HepG2 (cell line): Measurements from ENCODE around the gene CAMK2A. TPM values are rescaled to one million over a fixed set of nuclear protein-coding genes. Genes with fewer than 3 reads are reported as not detected.

Experiments used
- ATAC-seq: fragments of 200-7000 bp; cut with Tn5 transposase; 3 replicates; pipeline ENCODE4 v1.9.1; 2020; ENCODE audit warnings: mild to moderate bottlenecking, moderate library complexity
- BruUV-seq: library from RNA; stranded (reverse); fragments of 400-500 nt; replicated peaks from 2 replicates; lab custom pipeline; 2021; lab: Mats Ljungman, UMichigan
- CTCF ChIA-PET: fragments of 300-600 bp; formaldehyde crosslinking; extraction: SDS; loops from one replicate; lab custom pipeline; 2021; ENCODE audit warnings: low total read pairs, inconsistent platforms, low intra/inter-chr PET ratio; lab: Yijun Ruan, JAX
- POLR2A ChIA-PET: fragments of 350-600 bp; sonication (Branson Sonifier 250); formaldehyde crosslinking; loops from one replicate; lab custom pipeline; 2020; ENCODE audit warnings: antibody characterized with exemption, inconsistent platforms; lab: Yijun Ruan, JAX
- DNase-seq: peaks from one replicate; pipeline ENCODE4 v3.0.0-alpha.2; 2015; ENCODE audit warnings: low spot score
- FAIRE-seq: peaks from 3 replicates; lab custom pipeline; 2011; peaks lifted over from hg19 to GRCh38; lab: Jason Lieb, UNC
- H2AFZ ChIP-seq: one replicate; pipeline ENCODE4 v1.6.1; 2011; ENCODE audit warnings: low read length, inconsistent platforms
- H3K27ac ChIP-seq: fragments of 300-600 bp; 3 replicates; pipeline ENCODE4 v1.8.0; 2011; ENCODE audit warnings: mixed run types, mild to moderate bottlenecking, mixed read lengths, low read length, inconsistent platforms; ENCODE audit not compliant: insufficient read depth; ENCODE audit errors: extremely low read length
- H3K27me3 ChIP-seq, 2 experiments: fragments of 200-600 bp in 1 of 2; 2 replicates in 1 of 2; 3 replicates in 1 of 2; pipeline versions ENCODE4 v1.6.0 to v1.8.0; 2011; ENCODE audit warnings: low read length in 2 of 2, mild to moderate bottlenecking in 2 of 2, moderate library complexity in 2 of 2, inconsistent platforms in 1 of 2; ENCODE audit not compliant: insufficient read depth in 2 of 2, control insufficient read depth in 1 of 2
- H3K36me3 ChIP-seq, 2 experiments: fragments of 200-600 bp in 1 of 2; replicated peaks in 1 of 2; 2 replicates in 1 of 2; 3 replicates in 1 of 2; pipeline versions ENCODE4 v1.5.1 to v1.8.0; 2011; ENCODE audit warnings: low read length in 2 of 2, inconsistent platforms in 1 of 2; ENCODE audit not compliant: insufficient read depth in 2 of 2, control insufficient read depth in 1 of 2
- H3K4me1 ChIP-seq: 2 replicates; pipeline ENCODE4 v1.5.1; 2012; ENCODE audit warnings: low read length, inconsistent platforms; ENCODE audit not compliant: insufficient read depth
- H3K4me2 ChIP-seq: 2 replicates; pipeline ENCODE4 v1.6.0; 2011; ENCODE audit warnings: low read depth, low read length, inconsistent platforms
- H3K4me3 ChIP-seq, 3 experiments: fragments of 200-600 bp in 1 of 3; sonication (generic), shearing (Covaris generic) in 1 of 3; replicated peaks in 1 of 3; 2 replicates each; pipeline ENCODE4 v1.5.1; 2011 to 2016; ENCODE audit warnings: low read length in 3 of 3, inconsistent platforms in 2 of 3, low read depth in 2 of 3, mild to moderate bottlenecking in 2 of 3, control low read depth in 1 of 3, mixed read lengths in 1 of 3; ENCODE audit not compliant: insufficient read depth in 1 of 3
- H3K79me2 ChIP-seq: one replicate; pipeline ENCODE4 v1.6.1; 2011; ENCODE audit warnings: low read length, inconsistent platforms; ENCODE audit not compliant: insufficient read depth
- H3K9ac ChIP-seq: 2 replicates; pipeline ENCODE4 v1.6.0; 2011; ENCODE audit warnings: mild to moderate bottlenecking, low read depth, low read length, inconsistent platforms; ENCODE audit not compliant: insufficient read depth
- H3K9me3 ChIP-seq: 2 replicates; pipeline ENCODE4 v1.5.1; 2012; ENCODE audit warnings: mild to moderate bottlenecking, low read length
- H4K20me1 ChIP-seq: 2 replicates; pipeline ENCODE4 v1.6.0; 2011; ENCODE audit warnings: inconsistent platforms, mild to moderate bottlenecking, low read length, moderate library complexity; ENCODE audit not compliant: insufficient read depth
- AGO2 ChIP-seq: fragments of 200-400 bp; formaldehyde crosslinking; optimal IDR thresholded peaks from 2 replicates; pipeline ENCODE3; 2017; ENCODE audit warnings: mild to moderate bottlenecking, low read depth, low read length, moderate library complexity
- ARNT2 ChIP-seq: sonication (generic); formaldehyde crosslinking; IDR thresholded peaks from 2 replicates; pipeline ENCODE4 v1.8.0; 2022; ENCODE audit warnings: mild to moderate bottlenecking, low read depth, missing genetic modification reagents, moderate library complexity
- CHCHD3 ChIP-seq: sonication (generic); formaldehyde crosslinking; IDR thresholded peaks from 2 replicates; pipeline ENCODE4 v1.8.0; 2022; ENCODE audit warnings: mild to moderate bottlenecking, missing genetic modification reagents, moderate library complexity
- CREM ChIP-seq, 2 experiments: sonication (generic) in 1 of 2; formaldehyde crosslinking in 1 of 2; IDR thresholded peaks; 2 replicates each; pipeline versions ENCODE4 v1.4.0 to v1.6.1; 2016 to 2020; ENCODE audit warnings: antibody characterized with exemption in 1 of 2, mild to moderate bottlenecking in 1 of 2, missing genetic modification reagents in 1 of 2
- PRMT3 ChIP-seq: sonication (generic); formaldehyde crosslinking; IDR thresholded peaks from 2 replicates; pipeline ENCODE4 v1.8.1; 2022; ENCODE audit warnings: low read depth, mild to moderate bottlenecking, moderate library complexity, missing genetic modification reagents, borderline replicate concordance
- SOX5 ChIP-seq: IDR thresholded peaks from 2 replicates; pipeline ENCODE4 v1.6.1; 2016; ENCODE audit warnings: borderline replicate concordance
- ZNF563 ChIP-seq: sonication (generic); formaldehyde crosslinking; IDR thresholded peaks from 2 replicates; pipeline ENCODE4 v1.8.0; 2022; ENCODE audit warnings: mild to moderate bottlenecking, moderate library complexity, missing genetic modification reagents
- ZNF570 ChIP-seq: sonication (generic); formaldehyde crosslinking; IDR thresholded peaks from 2 replicates; pipeline ENCODE4 v1.4.0; 2020; ENCODE audit warnings: mild to moderate bottlenecking, missing genetic modification reagents, borderline replicate concordance
- ZNF761 ChIP-seq: sonication (generic); formaldehyde crosslinking; conservative IDR thresholded peaks from 2 replicates; pipeline ENCODE4 v1.4.0; 2020; ENCODE audit warnings: mild to moderate bottlenecking, missing genetic modification reagents
- WGBS: methylation state at CpG from one replicate; pipeline ENCODE4 v1.1.6; 2017; ENCODE audit warnings: low lambda C conversion rate; 5-methylcytosine and 5-hydroxymethylcytosine counted together
- in situ Hi-C: cut with HindIII; loops from 2 replicates; pipeline ENCODE4 v1.10.0; 2017; ENCODE audit warnings: low pct_unique_long_range_greater_than_20kb; ENCODE audit not compliant: extremely low pct_ligation_motif_present
- intact Hi-C: fragments of 100-400 bp; cut with micrococcal nuclease; formaldehyde crosslinking; loops from one replicate; pipeline ENCODE4 v1.10.0; 2022; ENCODE audit not compliant: unreplicated experiment
- polyA plus RNA-seq, 8 experiments: library from polyadenylated mRNA; depleted of rRNA in 3 of 8; stranded (reverse) in 7 of 8; unstranded in 1 of 8; fragments of >200 nt; fragmentation: Illumina TruSeq in 4 of 8; extraction: Trizol in 4 of 8; gene quantifications; 2 replicates each; pipeline versions ENCODE4 v1.2.1 to v1.2.3, GENCODE V29; 2011 to 2016; ENCODE audit warnings: low read depth in 4 of 8, missing spikeins in 1 of 8, mixed read lengths in 1 of 8; ENCODE audit not compliant: insufficient read depth in 1 of 8
- total RNA-seq, 5 experiments: library from RNA; depleted of rRNA; stranded (reverse); fragments of >200 nt; fragmentation: Illumina TruSeq; extraction: Trizol; gene quantifications; 2 replicates each; pipeline ENCODE4 v1.2.3, GENCODE V29; 2016; ENCODE audit warnings: low read depth in 1 of 5
- TF ChIP-seq, protein P1 (sequence below): sonication (generic); formaldehyde crosslinking; IDR thresholded peaks from 2 replicates; pipeline ENCODE4 v1.5.0; 2020; ENCODE audit warnings: missing genetic modification reagents
- TF ChIP-seq, protein P2 (sequence below): sonication (generic); formaldehyde crosslinking; IDR thresholded peaks from 2 replicates; pipeline ENCODE4 v1.4.0; 2020; ENCODE audit warnings: missing genetic modification reagents

Gene CAMK2A
- total and polyA plus RNA-seq, 2 of the 13 experiments (the other 11 are each of a cell fraction or from before 2014, with no cell fraction given), result 0.11 TPM; not detected in 1

GRCh38 chr5:150297236-150297890 is 7.8 kb upstream of the CAMK2A start:
- no peaks in the 10 kb centered on the region; a peak in 1 of 5 replicates for H3K36me3 ChIP-seq

DNA sequence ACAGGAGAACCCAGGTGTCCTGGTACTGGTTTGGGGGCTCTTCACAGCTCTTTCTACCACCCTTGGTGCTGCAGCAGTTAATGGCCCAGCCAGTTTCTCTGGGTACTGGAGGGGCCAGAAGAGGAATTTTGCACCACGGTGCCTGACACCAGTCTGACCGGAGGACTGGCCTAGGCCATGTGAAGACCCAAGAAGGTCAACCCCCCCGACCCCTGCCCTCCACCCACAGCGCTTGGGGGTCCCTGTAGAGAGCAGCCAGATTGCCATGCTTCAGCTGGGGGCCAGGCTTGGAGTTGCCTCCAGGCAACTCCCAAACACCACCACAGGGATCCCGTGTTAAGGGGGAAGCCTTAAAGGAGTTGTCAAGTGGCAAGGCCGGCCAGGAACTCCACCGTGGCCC is 6.9 kb upstream of the CAMK2A start:
- ChIA-PET CTCF (no interaction called here), POLR2A (interaction anchor here (1.6 to 2.7 kb wide), 2 partner anchors 9 to 11 kb away, joined by 4 to 12 read pairs; no protein-coding TSS in a partner anchor)
- FAIRE-seq, result no peak
- no peaks in the 10 kb centered on the region for H3K27me3 ChIP-seq
- H3K4me2 ChIP-seq, result no peak overlapping the region
- ATAC-seq, result no peak
- no TSS peak for BruUV-seq
- H3K27ac ChIP-seq, result no peak overlapping the region
- no peak overlapping the region for H3K4me3 ChIP-seq
- intact Hi-C loops, result no loop called here
- H3K9me3 ChIP-seq, result no peaks in the 10 kb centered on the region
- H3K36me3 ChIP-seq, result no peaks in the 10 kb centered on the region; a peak in 1 of 5 replicates
- peaks cover 11% of the 10 kb centered on the region for H3K79me2 ChIP-seq
- no peak for DNase-seq
- WGBS, result 91% methylated on average over 4 of the region's 7 CpGs
- no peak overlapping the region for H2AFZ ChIP-seq
- H3K9ac ChIP-seq, result no peak overlapping the region
- in situ Hi-C loops, result loop anchor here (10.0 kb wide), 1 partner anchor 148 kb away; the partner anchor contains the start of gene RPS14
- no peaks in the 10 kb centered on the region for H4K20me1 ChIP-seq
- H3K4me1 ChIP-seq, result peaks cover 43% of the 10 kb centered on the region
- no peak for TF ChIP-seq CREM (IDR thresholded peaks at IDR 0.05)
- no peak for TF ChIP-seq CREM (CRISPR knock-in tag; IDR thresholded peaks at IDR 0.05)
- TF ChIP-seq, protein P1, sequence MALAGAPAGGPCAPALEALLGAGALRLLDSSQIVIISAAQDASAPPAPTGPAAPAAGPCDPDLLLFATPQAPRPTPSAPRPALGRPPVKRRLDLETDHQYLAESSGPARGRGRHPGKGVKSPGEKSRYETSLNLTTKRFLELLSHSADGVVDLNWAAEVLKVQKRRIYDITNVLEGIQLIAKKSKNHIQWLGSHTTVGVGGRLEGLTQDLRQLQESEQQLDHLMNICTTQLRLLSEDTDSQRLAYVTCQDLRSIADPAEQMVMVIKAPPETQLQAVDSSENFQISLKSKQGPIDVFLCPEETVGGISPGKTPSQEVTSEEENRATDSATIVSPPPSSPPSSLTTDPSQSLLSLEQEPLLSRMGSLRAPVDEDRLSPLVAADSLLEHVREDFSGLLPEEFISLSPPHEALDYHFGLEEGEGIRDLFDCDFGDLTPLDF (CRISPR knock-in tag), result no peak
- no peak for TF ChIP-seq ARNT2 (CRISPR knock-in tag)
- TF ChIP-seq ZNF570, result no peak
- no peak for TF ChIP-seq CHCHD3 (CRISPR knock-in tag)
- TF ChIP-seq, protein P2, sequence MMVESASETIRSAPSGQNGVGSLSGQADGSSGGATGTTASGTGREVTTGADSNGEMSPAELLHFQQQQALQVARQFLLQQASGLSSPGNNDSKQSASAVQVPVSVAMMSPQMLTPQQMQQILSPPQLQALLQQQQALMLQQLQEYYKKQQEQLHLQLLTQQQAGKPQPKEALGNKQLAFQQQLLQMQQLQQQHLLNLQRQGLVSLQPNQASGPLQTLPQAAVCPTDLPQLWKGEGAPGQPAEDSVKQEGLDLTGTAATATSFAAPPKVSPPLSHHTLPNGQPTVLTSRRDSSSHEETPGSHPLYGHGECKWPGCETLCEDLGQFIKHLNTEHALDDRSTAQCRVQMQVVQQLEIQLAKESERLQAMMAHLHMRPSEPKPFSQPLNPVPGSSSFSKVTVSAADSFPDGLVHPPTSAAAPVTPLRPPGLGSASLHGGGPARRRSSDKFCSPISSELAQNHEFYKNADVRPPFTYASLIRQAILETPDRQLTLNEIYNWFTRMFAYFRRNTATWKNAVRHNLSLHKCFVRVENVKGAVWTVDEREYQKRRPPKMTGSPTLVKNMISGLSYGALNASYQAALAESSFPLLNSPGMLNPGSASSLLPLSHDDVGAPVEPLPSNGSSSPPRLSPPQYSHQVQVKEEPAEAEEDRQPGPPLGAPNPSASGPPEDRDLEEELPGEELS (CRISPR knock-in tag), result no peak
- no peak for TF ChIP-seq ZNF563 (CRISPR knock-in tag)

More at GRCh38 chr5:150297236-150297890, 7.8 kb upstream of the CAMK2A start:
- no peak overlapping the region for H3K27ac ChIP-seq
- no peaks in the 10 kb centered on the region for H3K27me3 ChIP-seq
- no peak overlapping the region for H3K4me2 ChIP-seq
- H3K79me2 ChIP-seq, result peaks cover 13% of the 10 kb centered on the region
- H3K9me3 ChIP-seq, result no peaks in the 10 kb centered on the region
- ChIA-PET POLR2A (no interaction called here), CTCF (no interaction called here)
- TF ChIP-seq SOX5 (CRISPR knock-in tag), result no peak
- peak; percentile 71 for TF ChIP-seq AGO2
- no peak for TF ChIP-seq ZNF761 (CRISPR knock-in tag)
- no peak for TF ChIP-seq PRMT3 (CRISPR knock-in tag)
- H3K4me3 ChIP-seq, result no peak overlapping the region
- H4K20me1 ChIP-seq, result no peaks in the 10 kb centered on the region
- 94% methylated on average over 19 of the region's 36 CpGs for WGBS
- BruUV-seq, result no TSS peak
- H3K4me1 ChIP-seq, result peaks cover 51% of the 10 kb centered on the region
- ATAC-seq, result no peak
- H3K9ac ChIP-seq, result no peak overlapping the region
- intact Hi-C loops (no loop called here), in situ Hi-C loops (loop anchor here (10.0 kb wide), 1 partner anchor 147 kb away; the partner anchor contains the start of gene RPS14)
- no peak for DNase-seq
- FAIRE-seq, result no peak
- no peak overlapping the region for H2AFZ ChIP-seq
